GM12865 (cell line): ENCODE results near the gene E2F6.

ENCODE experiments used
- DNase-seq: peaks from one replicate; pipeline ENCODE4 v3.0.0; 2010; ENCODE audit warnings: low read depth
- H3K4me3 ChIP-seq: 2 replicates; pipeline ENCODE4 v1.5.1; 2011; ENCODE audit warnings: mild to moderate bottlenecking, low read depth, low read length, control low read depth
- TF ChIP-seq, protein P1 (sequence below): IDR thresholded peaks from 2 replicates; pipeline ENCODE4 v1.5.1; 2011; ENCODE audit warnings: low read length, control low read depth, low read depth, inconsistent platforms; ENCODE audit not compliant: insufficient read depth; ENCODE audit errors: missing control alignments

E2F6 gene

DNA sequence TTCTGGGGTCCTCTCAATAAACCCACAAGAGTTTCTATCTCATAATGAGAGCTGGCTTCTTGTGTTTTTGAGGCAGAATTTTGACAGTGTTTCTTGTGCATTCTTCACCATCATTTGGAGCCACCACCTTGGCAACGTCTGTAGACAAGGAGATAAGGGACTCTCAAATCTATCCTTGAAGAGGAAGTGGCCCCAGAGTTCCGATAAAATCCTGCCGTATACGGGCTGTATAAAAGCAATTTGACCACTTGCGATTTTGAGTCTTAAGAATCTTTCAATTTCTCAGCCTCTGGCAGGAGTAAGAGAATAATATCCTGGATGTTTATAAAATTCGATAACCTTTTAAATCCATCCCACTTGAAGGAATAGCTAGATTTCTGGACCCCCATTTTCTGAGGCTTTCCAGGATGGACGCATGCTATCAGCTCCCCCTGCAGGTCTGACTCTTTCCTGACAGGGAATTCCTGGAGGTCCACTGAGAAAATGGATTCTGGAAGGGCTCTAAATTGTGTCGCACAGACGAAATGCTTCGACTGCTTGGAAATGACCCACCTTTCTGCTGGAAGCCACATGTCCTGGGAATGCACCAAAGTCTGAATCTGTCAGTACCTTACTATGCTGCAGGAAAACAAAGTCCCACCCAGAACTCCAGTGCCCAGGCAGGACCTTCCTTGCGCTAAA lies 54.1 kb downstream of the E2F6 start:
- TF ChIP-seq, protein P1, sequence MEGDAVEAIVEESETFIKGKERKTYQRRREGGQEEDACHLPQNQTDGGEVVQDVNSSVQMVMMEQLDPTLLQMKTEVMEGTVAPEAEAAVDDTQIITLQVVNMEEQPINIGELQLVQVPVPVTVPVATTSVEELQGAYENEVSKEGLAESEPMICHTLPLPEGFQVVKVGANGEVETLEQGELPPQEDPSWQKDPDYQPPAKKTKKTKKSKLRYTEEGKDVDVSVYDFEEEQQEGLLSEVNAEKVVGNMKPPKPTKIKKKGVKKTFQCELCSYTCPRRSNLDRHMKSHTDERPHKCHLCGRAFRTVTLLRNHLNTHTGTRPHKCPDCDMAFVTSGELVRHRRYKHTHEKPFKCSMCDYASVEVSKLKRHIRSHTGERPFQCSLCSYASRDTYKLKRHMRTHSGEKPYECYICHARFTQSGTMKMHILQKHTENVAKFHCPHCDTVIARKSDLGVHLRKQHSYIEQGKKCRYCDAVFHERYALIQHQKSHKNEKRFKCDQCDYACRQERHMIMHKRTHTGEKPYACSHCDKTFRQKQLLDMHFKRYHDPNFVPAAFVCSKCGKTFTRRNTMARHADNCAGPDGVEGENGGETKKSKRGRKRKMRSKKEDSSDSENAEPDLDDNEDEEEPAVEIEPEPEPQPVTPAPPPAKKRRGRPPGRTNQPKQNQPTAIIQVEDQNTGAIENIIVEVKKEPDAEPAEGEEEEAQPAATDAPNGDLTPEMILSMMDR: peak; percentile 45
- peak overlapping the region; percentile 30 for H3K4me3 ChIP-seq
- DNase-seq: peak; percentile 32

DNA sequence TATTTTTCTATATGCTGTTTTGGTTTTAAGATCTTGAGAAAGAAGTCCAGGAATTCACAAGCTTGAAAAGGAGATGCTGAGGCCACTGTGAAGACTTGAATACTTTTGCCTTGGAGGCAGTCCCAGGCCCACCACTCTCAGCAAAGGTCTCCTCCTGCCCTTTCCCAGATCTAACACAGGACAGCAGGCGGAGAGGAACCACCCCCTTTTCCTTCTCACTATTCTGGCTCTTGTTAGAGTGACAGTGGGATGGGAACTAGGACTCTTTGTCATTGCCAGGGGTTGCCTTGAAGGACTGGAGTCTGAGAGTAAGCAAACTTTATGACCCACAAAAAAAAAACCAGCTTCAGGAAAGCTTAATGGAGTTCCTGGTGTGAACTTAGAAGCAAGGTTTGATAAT lies 54.7 kb downstream of the E2F6 start:
- no peak overlapping the region for H3K4me3 ChIP-seq
- TF ChIP-seq, protein P1: no peak

DNA sequence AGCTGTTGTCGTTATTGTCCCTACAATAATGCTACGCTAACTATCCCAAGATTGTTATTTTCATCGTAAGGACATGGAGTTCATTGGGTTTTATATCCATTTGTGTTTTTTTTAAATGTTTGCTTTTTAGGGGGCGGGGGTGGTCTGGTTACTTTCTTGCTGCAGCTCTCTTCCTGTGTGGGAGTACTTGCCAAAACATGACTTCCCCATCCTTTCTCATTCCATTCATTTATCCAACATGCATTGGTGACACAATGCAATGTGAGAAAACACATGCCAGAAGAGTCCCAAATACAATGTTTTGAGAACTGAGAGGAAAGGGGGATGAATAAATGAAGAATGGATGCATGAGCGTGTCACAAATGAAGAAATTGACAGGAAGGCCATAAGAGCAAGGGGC lies 55.9 kb downstream of the E2F6 start:
- no peak overlapping the region for H3K4me3 ChIP-seq
- DNase-seq: no peak
- TF ChIP-seq, protein P1: no peak

More for the DNA sequence above, 54.7 kb downstream of the E2F6 start:
- no peak for DNase-seq

DNA sequence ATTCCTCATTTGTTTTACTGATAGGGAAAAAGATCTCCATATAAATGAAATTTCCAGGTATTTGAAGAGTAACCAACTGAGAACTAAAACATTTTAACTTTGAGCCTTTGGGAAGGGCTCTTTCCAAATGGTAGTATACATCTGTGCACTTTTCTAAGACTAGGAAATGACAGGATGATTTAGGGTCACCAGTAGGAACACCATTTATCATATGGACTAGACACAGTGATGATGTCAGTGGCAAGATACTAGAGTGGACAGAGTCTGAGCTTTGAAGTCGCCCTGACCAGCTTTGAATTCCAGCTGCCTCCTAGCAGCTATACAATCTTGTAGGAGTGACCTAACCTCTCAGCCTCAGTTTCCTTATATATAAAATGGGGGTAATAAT lies 56.4 kb downstream of the E2F6 start:
- no peak for DNase-seq
- TF ChIP-seq, protein P1: no peak
- H3K4me3 ChIP-seq: no peak overlapping the region

DNA sequence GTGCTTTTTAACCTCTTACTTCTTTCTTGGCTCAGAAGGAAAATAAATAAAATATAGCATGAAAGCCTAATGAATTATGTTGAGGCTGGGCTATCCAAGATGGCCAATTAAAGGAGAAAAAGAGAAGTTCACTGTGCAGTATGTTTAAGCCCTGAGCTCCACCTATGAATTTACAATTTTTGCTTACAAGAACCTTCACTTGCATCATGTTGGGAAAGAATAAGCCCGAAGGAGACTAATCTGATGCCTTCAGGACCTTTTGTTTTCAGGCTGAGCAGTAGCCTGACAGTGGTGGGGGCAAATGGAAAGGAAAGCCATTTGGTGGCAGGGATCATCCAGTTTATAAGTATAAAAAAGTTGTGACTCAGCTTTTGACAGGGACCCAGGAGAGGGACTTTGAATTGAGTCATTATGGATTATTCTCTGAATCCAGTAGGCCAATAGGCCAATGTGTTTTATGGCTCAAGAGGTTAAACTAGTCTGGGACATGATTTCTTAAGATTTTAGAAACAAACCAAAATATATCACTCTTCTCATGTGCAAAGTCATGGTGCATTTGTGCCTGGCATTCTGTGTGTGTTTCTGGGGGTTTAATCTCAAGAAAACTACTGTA lies 56.9 kb downstream of the E2F6 start:
- TF ChIP-seq, protein P1: no peak
- DNase-seq: no peak
- H3K4me3 ChIP-seq: no peak overlapping the region

DNA sequence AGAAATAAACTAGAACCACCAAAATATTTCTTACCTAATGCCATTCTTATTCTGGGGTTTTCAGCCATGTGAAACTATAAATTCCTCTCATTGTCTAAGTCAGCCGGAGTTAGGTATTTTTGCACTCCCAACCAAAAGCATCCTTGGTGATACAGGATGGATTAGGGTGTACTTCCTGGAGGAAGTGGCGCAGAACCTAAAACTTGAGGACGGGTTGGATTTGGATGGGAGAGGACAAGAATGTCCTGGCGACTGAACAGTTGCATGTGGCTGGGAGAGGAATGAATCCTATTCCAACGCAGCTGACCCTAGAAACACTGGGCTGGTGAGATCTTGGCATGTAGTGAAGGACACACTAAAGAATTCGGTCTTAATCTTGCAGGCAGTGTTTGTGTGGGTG lies 58.5 kb downstream of the E2F6 start:
- TF ChIP-seq, protein P1: no peak
- no peak overlapping the region for H3K4me3 ChIP-seq
- DNase-seq: no peak
